ENCODE data around the gene LSM14A.

DNA sequence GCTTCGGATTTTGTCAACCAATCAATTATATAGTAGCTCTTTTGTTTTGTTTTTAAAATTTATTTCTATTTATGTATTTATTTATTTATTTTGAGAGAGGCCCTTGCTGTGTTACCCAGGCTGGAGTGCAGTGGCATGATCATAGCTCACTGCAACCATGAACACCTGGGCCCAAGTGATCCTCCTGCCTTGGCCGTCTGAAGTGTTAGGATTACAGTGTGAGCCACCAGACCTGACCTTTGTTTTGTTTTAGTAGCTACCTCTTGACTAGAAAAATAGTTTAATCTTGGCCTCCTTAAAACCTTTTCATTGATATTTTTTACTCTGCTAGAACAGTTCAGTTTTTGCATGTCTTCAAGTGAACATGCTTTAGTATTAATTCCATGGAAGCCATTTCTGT lies 97.2 kb downstream of the LSM14A start:
- TF ChIP-seq TAF1 (IDR thresholded peaks at IDR 0.05; ENCODE audit: low read depth) (no peak), TCF12 (IDR thresholded peaks at IDR 0.05; ENCODE audit: low read depth) (no peak), EP300 (IDR thresholded peaks at IDR 0.05; ENCODE audit: borderline replicate concordance) (no peak)
- TF ChIP-seq, protein P1, sequence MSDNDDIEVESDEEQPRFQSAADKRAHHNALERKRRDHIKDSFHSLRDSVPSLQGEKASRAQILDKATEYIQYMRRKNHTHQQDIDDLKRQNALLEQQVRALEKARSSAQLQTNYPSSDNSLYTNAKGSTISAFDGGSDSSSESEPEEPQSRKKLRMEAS (IDR thresholded peaks at IDR 0.05), result no peak
